Skeletal muscle satellite cell (primary cell): ENCODE measurements around the gene MRRF.
"Not testable (repeated sequence)": the region's sequence is repeated elsewhere in the genome, so short reads cannot be mapped to it uniquely, and the experiment has no call there.

ENCODE experiments used
- H3K27me3 ChIP-seq: 2 replicates; pipeline ENCODE4 v1.7.0; 2013; ENCODE audit warnings: low read length; ENCODE audit not compliant: control insufficient read depth, insufficient read depth
- H3K36me3 ChIP-seq: 2 replicates; pipeline ENCODE4 v1.7.0; 2013; ENCODE audit warnings: mild to moderate bottlenecking, control low read depth, low read length; ENCODE audit not compliant: insufficient read depth
- H3K4me1 ChIP-seq: 2 replicates; pipeline ENCODE4 v1.7.0; 2013; ENCODE audit warnings: low read length; ENCODE audit not compliant: control insufficient read depth, insufficient read depth
- H3K4me2 ChIP-seq: 2 replicates; pipeline ENCODE4 v1.7.0; 2013; ENCODE audit warnings: mild to moderate bottlenecking, low read length
- H3K4me3 ChIP-seq: 2 replicates; pipeline ENCODE4 v1.7.0; 2013; ENCODE audit warnings: low read length
- H3K9ac ChIP-seq: 2 replicates; pipeline ENCODE4 v1.7.0; 2013; ENCODE audit warnings: mild to moderate bottlenecking, low read depth, low read length, moderate library complexity
- H3K9me3 ChIP-seq: replicated peaks from 2 replicates; pipeline ENCODE4 v1.7.0; 2013; ENCODE audit warnings: mild to moderate bottlenecking, control low read depth, low read length

Gene MRRF

DNA sequence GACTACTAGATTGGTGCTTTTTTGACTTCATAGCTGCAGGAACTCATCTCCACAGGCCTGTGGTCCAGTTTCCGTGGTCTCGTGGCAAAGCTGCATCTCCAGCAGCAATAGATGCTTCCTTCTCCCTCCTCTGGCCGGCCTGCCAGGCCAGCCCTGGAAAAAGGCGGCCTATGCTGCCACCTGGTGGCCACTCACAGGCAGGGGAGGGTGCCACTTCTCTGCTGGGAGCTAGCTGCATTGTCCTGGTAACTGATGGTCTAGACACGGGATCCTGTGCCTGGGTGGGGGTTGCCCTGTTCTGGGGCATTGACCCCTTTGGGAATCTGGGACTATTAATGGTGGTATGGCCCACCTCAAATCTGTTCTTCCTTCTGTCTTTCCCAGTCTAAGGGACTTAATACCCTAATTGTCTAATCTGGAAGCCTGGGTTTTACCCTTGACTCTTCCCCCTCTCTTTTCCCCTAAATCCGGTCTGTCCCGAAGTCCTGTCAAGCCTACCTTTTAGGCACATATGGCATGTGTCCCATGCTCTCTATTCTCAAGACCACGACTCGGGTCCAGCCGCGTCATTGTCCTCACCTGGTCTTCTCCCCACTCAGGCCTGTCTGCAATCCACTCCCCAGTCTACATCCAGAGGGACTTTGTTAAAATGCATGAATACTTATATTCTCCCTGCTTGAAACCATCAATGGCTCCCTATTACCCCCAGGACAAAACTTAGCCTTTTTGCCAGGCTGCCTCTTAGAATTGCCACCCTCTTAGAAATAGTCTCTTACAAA lies 86.1 kb downstream of the MRRF start:
- H3K36me3 ChIP-seq = no peaks in the 10 kb centered on the region
- H3K4me1 ChIP-seq = peaks cover 12% of the 10 kb centered on the region
- no peaks in the 10 kb centered on the region for H3K9me3 ChIP-seq
- H3K4me2 ChIP-seq = no peak overlapping the region
- no peaks in the 10 kb centered on the region for H3K27me3 ChIP-seq
- H3K9ac ChIP-seq = no peak overlapping the region
- no peak overlapping the region for H3K4me3 ChIP-seq

DNA sequence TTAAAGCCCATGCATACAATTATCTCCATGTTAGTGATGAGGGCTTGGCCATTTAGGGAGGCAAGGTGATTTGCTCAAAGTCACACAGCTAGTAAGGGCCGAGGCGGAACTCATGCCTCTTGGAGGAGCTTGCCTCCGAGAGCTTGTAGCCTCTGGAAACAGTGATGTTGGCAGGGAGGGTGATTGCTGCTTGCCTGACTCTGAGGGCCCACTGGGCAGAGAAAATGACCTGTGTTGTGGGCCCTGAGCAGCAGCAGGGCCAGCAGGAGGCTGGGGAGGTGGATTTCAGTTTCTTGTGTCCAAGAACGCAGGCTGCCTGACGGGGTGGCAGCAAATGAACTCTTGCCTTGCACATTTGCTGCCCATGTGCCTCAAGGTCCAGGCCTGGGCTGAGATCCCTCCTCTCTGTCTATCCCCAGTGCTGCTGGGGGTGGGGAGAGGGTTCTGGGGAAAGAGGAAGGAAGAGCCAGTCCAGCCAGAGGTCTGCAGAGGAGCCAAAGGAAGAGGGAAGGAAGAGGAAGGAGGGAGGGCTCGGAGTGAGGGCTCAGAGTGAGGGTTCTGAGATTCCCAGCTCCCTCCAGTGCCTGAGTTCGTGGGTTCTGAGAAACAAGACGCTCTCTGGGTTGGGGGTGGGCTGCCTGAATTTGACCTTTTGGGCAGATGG lies 90.0 kb downstream of the MRRF start:
- Histone ChIP-seq H3K36me3 (no peaks in the 10 kb centered on the region), H3K4me2 (no peak overlapping the region), H3K4me1 (peaks cover 2% of the 10 kb centered on the region), H3K4me3 (no peak overlapping the region), H3K27me3 (no peaks in the 10 kb centered on the region), H3K9me3 (no peaks in the 10 kb centered on the region), H3K9ac (no peak overlapping the region)

DNA sequence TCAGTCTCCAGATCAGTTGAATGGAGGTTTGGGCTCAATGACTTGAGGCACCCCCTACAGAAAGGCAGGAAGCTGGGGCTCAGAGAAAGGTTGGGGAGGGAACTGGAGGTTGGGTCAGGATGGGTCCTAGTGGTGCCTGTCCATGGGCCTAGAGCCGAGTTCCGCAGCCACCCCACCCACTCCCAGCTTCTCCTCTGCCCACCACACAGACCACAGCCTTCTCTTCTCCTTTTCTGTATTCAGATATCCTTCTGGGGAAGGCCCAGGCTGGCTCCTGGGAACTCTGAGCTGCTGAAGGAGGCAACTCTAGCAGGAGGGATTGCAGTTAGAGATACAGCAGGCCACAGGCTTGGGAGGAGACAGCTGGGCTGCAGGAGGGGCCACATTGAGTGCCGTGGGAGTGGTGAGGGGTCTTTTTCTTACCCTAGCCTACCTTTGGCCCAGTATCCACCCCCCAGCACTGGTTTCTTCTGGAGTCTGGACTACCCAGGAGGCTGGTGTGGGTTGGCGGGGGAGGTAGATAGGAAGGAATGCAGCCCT lies 90.7 kb downstream of the MRRF start:
- Histone ChIP-seq H3K36me3 (no peaks in the 10 kb centered on the region), H3K4me1 (peaks cover 9% of the 10 kb centered on the region), H3K4me3 (no peak overlapping the region), H3K4me2 (no peak overlapping the region), H3K9me3 (no peaks in the 10 kb centered on the region), H3K27me3 (no peaks in the 10 kb centered on the region), H3K9ac (no peak overlapping the region)

DNA sequence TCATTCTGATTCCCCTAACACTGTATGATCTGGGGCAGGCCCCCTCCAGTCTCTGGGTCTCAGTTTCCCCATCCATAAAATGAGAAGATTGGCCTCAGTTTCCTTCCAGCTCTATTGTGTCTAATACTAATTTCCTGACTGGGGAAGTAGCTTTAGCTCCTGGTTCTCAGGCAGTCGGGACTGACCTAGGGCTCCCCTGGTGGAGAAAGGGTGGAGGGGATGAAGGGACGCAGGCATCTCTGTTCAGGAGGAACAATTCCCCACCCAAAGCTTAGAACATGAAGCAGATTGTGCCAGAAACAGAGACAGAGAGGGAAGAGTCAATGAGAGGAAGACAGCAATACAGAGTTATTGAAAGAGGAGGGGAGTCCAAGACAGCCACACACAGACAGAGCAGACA lies 91.9 kb downstream of the MRRF start:
- H3K27me3 ChIP-seq = no peaks in the 10 kb centered on the region
- no peaks in the 10 kb centered on the region for H3K9me3 ChIP-seq
- no peak overlapping the region for H3K9ac ChIP-seq
- H3K4me2 ChIP-seq = no peak overlapping the region
- peaks cover 14% of the 10 kb centered on the region for H3K4me1 ChIP-seq
- H3K4me3 ChIP-seq = no peak overlapping the region
- no peaks in the 10 kb centered on the region for H3K36me3 ChIP-seq

DNA sequence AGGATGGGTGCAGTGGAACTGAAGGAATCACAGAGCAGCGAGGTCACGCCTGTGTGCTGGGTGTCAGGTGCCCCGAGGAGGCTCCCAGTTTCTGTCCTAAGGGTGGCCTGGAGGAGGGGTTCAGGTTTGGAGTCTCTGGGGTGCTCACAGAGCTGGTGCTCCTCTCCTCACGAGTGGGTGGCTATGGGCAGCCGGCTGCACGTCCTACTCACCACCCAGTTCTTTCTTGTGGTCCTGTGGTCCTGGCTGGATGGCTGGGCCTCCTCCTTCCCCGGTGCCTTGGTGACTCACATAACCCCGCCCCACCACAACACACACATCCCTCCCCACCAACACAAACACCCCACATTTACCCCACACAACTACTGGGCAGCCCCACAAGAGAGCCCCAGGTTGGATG lies 96.2 kb downstream of the MRRF start:
- Histone ChIP-seq H3K9me3 (no peaks in the 10 kb centered on the region), H3K36me3 (no peaks in the 10 kb centered on the region), H3K27me3 (no peaks in the 10 kb centered on the region), H3K4me2 (no peak overlapping the region), H3K4me3 (no peak overlapping the region), H3K9ac (no peak overlapping the region), H3K4me1 (peaks cover 14% of the 10 kb centered on the region)

DNA sequence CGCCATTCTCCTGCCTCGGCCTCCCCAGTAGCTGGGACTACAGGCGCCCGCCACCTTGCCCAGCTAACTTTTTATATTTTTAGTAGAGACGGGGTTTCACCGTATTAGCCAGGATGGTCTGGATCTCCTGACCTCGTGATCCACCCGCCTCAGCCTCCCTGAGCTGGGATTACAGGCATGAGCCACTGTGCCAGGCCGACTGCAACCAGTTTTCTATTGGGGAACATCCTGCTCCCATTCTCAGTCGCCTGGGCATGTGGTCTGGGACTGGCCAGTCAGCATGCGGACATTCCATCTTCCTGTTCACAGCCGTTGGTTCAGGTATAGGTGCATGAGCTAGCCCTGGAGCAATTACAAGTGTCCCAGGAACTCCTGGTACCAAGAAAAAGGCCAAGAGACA lies 98.4 kb downstream of the MRRF start:
- not testable (repeated sequence) for H3K4me2 ChIP-seq, H3K9me3 ChIP-seq, H3K27me3 ChIP-seq, H3K36me3 ChIP-seq, H3K4me3 ChIP-seq, H3K9ac ChIP-seq
- H3K4me1 ChIP-seq = peaks cover 14% of the 10 kb centered on the region

DNA sequence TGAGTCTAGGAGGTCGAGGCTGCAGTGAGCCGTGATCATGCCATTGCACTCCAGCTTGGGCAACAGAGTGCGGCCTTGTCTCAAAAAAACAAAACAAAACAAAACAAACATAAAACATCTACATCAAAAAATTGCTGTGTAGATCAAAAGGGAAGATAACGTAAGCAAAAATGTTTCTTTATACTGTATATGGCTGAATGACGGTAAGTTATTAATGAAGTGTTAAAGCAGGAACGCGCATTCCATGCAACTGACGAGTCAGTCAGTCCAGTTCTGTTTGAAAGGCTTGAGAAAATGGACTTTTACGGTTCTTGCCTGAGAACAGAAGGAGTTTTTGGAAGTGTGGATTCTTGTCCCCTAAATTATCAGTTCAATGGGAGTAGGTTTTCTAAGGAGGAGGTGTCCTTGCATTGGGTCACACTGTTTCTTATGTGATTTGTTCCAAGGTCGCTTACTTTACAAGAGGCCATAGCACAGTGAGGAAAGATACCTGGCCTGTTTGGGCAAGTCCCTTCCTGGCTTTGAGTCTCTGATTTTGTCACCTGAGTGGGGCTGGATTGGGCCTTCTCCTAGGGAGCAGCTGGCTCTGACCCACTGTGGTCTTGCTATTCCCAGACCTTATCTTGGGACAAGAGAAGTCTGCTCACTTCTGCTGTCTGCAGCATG lies 99.6 kb downstream of the MRRF start:
- Histone ChIP-seq H3K4me3 (no peak overlapping the region), H3K9me3 (no peaks in the 10 kb centered on the region)

DNA sequence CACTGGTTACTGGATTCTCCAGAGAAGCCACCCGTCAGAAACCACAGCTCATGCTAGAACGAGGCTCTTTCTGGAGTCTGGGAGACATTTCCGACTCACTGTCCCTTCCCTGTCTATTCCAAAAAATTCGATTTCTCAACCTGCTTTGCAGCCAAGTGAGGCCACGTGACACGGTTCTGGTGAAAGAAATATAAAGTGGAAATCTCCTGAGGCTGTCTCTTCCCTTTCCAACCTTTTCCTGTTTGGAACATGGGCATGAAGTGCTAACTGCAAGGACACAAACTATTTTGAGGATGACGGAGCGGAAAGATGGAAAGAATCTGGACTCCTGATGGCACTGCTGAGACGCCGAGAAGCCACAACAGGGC lies 100.1 kb downstream of the MRRF start:
- Histone ChIP-seq H3K4me2 (no peak overlapping the region), H3K4me3 (no peak overlapping the region), H3K27me3 (no peaks in the 10 kb centered on the region), H3K4me1 (peaks cover 12% of the 10 kb centered on the region), H3K9me3 (no peaks in the 10 kb centered on the region), H3K36me3 (no peaks in the 10 kb centered on the region), H3K9ac (no peak overlapping the region)

More for the DNA sequence above, 99.6 kb downstream of the MRRF start:
- Histone ChIP-seq H3K27me3 (no peaks in the 10 kb centered on the region), H3K4me2 (no peak overlapping the region), H3K4me1 (peaks cover 14% of the 10 kb centered on the region), H3K9ac (no peak overlapping the region), H3K36me3 (no peaks in the 10 kb centered on the region)

DNA sequence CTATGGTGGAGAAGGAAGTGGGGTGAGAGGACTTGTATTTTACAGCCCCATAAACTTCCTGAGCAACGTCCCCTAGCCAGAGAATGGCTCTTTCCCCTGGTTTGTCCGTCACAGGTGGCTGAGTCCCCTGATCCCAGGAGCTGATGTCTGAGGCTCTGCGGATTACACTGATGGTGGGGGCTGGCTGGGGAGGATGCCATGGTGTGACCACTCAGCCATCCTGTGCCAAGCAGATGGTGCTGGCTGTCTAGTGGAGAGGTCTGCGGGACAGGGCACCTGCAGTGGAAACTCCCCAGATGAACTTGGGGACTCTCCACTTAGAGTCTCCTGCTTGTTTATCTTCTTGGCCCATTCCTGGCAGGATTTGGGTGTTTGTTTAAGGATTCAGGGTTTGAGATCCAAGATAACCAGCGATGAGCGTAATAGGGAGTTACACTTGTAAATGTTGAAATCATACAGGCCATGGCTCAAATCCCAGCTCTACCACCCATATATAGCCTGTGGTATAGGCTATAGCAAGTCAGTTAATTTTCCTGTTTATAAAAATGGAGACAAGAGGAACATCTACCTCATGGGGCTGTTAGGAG lies 101.5 kb downstream of the MRRF start:
- H3K4me2 ChIP-seq = no peak overlapping the region

DNA sequence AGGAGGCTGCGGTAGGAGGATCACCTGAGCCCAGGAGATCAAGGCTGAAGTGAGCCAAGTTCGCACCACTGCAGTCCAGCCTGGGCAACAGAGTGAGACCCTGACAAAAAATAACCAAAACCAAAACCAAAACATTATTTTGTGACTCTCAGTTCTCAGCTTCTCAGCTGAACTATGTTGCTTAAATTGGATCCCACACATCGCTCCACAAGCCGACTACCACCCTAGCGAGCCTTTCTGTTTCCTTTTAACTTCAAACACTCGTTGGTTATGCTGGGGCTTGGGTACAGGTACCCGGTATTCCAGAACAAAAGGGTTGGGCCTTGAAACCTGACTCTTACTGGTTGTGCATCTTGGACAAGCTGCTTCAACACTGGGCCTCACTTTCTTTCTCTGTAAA lies 102.4 kb downstream of the MRRF start:
- H3K4me1 ChIP-seq = peaks cover 11% of the 10 kb centered on the region
- H3K4me2 ChIP-seq = no peak overlapping the region
- H3K27me3 ChIP-seq = no peaks in the 10 kb centered on the region
- H3K36me3 ChIP-seq = no peaks in the 10 kb centered on the region
- H3K9me3 ChIP-seq = no peaks in the 10 kb centered on the region
- H3K9ac ChIP-seq = no peak overlapping the region
- no peak overlapping the region for H3K4me3 ChIP-seq

More for the DNA sequence above, 101.5 kb downstream of the MRRF start:
- no peak overlapping the region for H3K4me3 ChIP-seq
- no peaks in the 10 kb centered on the region for H3K36me3 ChIP-seq
- H3K4me1 ChIP-seq = peaks cover 7% of the 10 kb centered on the region
- H3K9me3 ChIP-seq = no peaks in the 10 kb centered on the region
- no peaks in the 10 kb centered on the region for H3K27me3 ChIP-seq
- H3K9ac ChIP-seq = no peak overlapping the region

DNA sequence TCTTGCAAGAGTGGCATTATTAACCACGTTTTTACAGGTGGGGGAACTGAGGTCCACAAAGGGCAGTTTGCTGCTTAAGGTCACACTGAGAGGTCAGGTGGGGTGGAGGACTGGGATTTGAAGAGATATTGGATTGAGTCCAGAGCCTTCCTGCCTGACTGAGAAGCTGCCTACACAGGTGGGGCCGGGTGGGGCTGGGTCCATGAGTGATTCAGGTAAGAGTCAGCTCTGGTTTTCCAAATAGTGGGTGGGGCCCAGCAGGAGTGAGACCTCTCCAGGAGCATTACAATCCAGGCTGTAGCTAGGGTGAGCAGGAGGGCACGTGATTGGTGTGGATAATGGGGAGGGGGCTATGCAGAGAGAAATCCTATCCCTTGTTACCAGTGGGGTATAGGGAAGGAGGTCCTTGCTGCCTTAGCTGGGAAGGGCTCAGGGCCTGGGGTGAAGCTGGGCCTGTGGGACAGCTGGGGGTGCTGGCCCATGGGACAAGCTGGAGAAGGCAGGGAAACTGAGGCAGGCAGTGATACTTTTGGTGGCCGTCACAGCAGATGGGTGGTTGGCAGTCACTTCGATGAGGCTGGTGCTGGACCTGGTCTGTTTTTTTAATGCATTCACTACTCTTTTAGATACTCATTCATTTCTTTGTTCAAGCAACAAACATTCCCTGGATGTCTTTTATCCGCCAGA lies 103.2 kb downstream of the MRRF start:
- H3K4me3 ChIP-seq = no peak overlapping the region
- H3K4me1 ChIP-seq = peaks cover 12% of the 10 kb centered on the region
- H3K4me2 ChIP-seq = no peak overlapping the region

More for the DNA sequence above, 103.2 kb downstream of the MRRF start:
- H3K36me3 ChIP-seq = no peaks in the 10 kb centered on the region
- no peaks in the 10 kb centered on the region for H3K27me3 ChIP-seq
- no peaks in the 10 kb centered on the region for H3K9me3 ChIP-seq
- H3K9ac ChIP-seq = no peak overlapping the region
